ENCODE measurements around the gene AMDHD2.

Gene AMDHD2

GRCh38 chr16:2520097-2520783 lies at the start of gene AMDHD2:
Gene AMDHD2, plus strand, starts transcription at chr16:2520371. Its CDS starts 88 bp downstream, at chr16:2520459.
- H4K20me1 ChIP-seq (ENCODE audit: insufficient read depth, low read length) = peaks cover 15% of the 10 kb centered on the region; the same call in 1 of the 2 replicates
- peaks cover 91% of the 10 kb centered on the region for H3K79me2 ChIP-seq (ENCODE audit: low read length)
- no peaks in the 10 kb centered on the region for H3K36me3 ChIP-seq (replicated peaks; ENCODE audit: insufficient read depth, low read length)
- no peaks in the 10 kb centered on the region for H3K9me2 ChIP-seq (replicated peaks; ENCODE audit: insufficient read depth, low read length)
- H2AFZ ChIP-seq (ENCODE audit: low read length) = peak within 1 kb of the TSS; percentile 49; the same call in 1 of the 2 replicates
- no peaks in the 10 kb centered on the region for H3K27me3 ChIP-seq (replicated peaks; ENCODE audit: insufficient read depth, low read length)
- H3K9ac ChIP-seq (ENCODE audit: low read length) = peak within 1 kb of the TSS; percentile 72
- H3K9me3 ChIP-seq (replicated peaks; ENCODE audit: insufficient read depth, low read length) = no peaks in the 10 kb centered on the region
- H3K4me2 ChIP-seq (ENCODE audit: low read depth, low read length) = peak within 1 kb of the TSS; percentile 70
- H3K4me1 ChIP-seq (ENCODE audit: low read length) = 0 out of 2 replicates have a peak, but pooled peaks cover under 1% of the 10 kb centered on the region
- peak; percentile 89 for DNase-seq
- H3K4me3 ChIP-seq (ENCODE audit: low read length) = peak within 1 kb of the TSS; percentile 87
- H3F3A ChIP-seq (ENCODE audit: insufficient read depth, low read length) = peaks cover 13% of the 10 kb centered on the region
- peak within 1 kb of the TSS; percentile 88 for H3K27ac ChIP-seq (ENCODE audit: low read length)
- no peak for TF ChIP-seq EZH2phosphoT487 (IDR thresholded peaks at IDR 0.05; ENCODE audit: low read length)
- TF ChIP-seq CTCF (IDR thresholded peaks at IDR 0.05; ENCODE audit: low read length) = no peak
- TF ChIP-seq EZH2 (optimal IDR thresholded peaks at IDR 0.05; ENCODE audit: low read depth, low read length) = no peak

GRCh38 chr16:2470603-2471015 lies 49.6 kb upstream of the AMDHD2 start:
- Histone ChIP-seq H3K9me3 (replicated peaks; ENCODE audit: insufficient read depth, low read length) (no peaks in the 10 kb centered on the region), H3K4me2 (ENCODE audit: low read depth, low read length) (no peak overlapping the region), H3F3A (ENCODE audit: insufficient read depth, low read length) (no peaks in the 10 kb centered on the region), H3K79me2 (ENCODE audit: low read length) (peaks cover under 1% of the 10 kb centered on the region; the same call in 1 of the 2 replicates), H3K36me3 (replicated peaks; ENCODE audit: insufficient read depth, low read length) (no peaks in the 10 kb centered on the region), H3K9ac (ENCODE audit: low read length) (no peak overlapping the region), H2AFZ (ENCODE audit: low read length) (no peak overlapping the region), H3K9me2 (replicated peaks; ENCODE audit: insufficient read depth, low read length) (no peaks in the 10 kb centered on the region), H3K4me3 (ENCODE audit: low read length) (no peak overlapping the region), H3K27ac (ENCODE audit: low read length) (no peak overlapping the region), H4K20me1 (ENCODE audit: insufficient read depth, low read length) (no peaks in the 10 kb centered on the region), H3K4me1 (ENCODE audit: low read length) (0 out of 2 replicates have a peak, but pooled peaks cover 2% of the 10 kb centered on the region), H3K27me3 (replicated peaks; ENCODE audit: insufficient read depth, low read length) (peaks cover 52% of the 10 kb centered on the region)
- DNase-seq = no peak
- TF ChIP-seq EZH2 (optimal IDR thresholded peaks at IDR 0.05; ENCODE audit: low read depth, low read length) = no peak
- no peak for TF ChIP-seq CTCF (IDR thresholded peaks at IDR 0.05; ENCODE audit: low read length)
- TF ChIP-seq EZH2phosphoT487 (IDR thresholded peaks at IDR 0.05; ENCODE audit: low read length) = no peak

GRCh38 chr16:2471016-2471652 lies 49.0 kb upstream of the AMDHD2 start, which contains the start of gene NTN3:
Gene NTN3, plus strand, starts transcription at chr16:2471297. Its CDS starts 405 bp downstream, at chr16:2471702.
- H2AFZ ChIP-seq (ENCODE audit: low read length) = no peak within 1 kb of the TSS
- no peak for DNase-seq
- no peak within 1 kb of the TSS for H3K9ac ChIP-seq (ENCODE audit: low read length)
- H3K9me3 ChIP-seq (replicated peaks; ENCODE audit: insufficient read depth, low read length) = no peaks in the 10 kb centered on the region
- H3K27me3 ChIP-seq (replicated peaks; ENCODE audit: insufficient read depth, low read length) = peaks cover 52% of the 10 kb centered on the region
- H3K4me1 ChIP-seq (ENCODE audit: low read length) = 0 out of 2 replicates have a peak, but pooled peaks cover 2% of the 10 kb centered on the region
- H3K9me2 ChIP-seq (replicated peaks; ENCODE audit: insufficient read depth, low read length) = no peaks in the 10 kb centered on the region
- peaks cover 4% of the 10 kb centered on the region; the same call in 1 of the 2 replicates for H3F3A ChIP-seq (ENCODE audit: insufficient read depth, low read length)
- no peak within 1 kb of the TSS for H3K4me3 ChIP-seq (ENCODE audit: low read length)
- H4K20me1 ChIP-seq (ENCODE audit: insufficient read depth, low read length) = no peaks in the 10 kb centered on the region
- H3K4me2 ChIP-seq (ENCODE audit: low read depth, low read length) = no peak within 1 kb of the TSS
- TF ChIP-seq EZH2phosphoT487 (IDR thresholded peaks at IDR 0.05; ENCODE audit: low read length) (no peak), EZH2 (optimal IDR thresholded peaks at IDR 0.05; ENCODE audit: low read depth, low read length) (no peak), CTCF (IDR thresholded peaks at IDR 0.05; ENCODE audit: low read length) (no peak)
- H3K27ac ChIP-seq (ENCODE audit: low read length) = no peak within 1 kb of the TSS
- no peaks in the 10 kb centered on the region for H3K36me3 ChIP-seq (replicated peaks; ENCODE audit: insufficient read depth, low read length)
- H3K79me2 ChIP-seq (ENCODE audit: low read length) = peaks cover 6% of the 10 kb centered on the region

All from MM.1S (cell line).